Measurements from ENCODE around the gene ABCG1.
"Not testable (repeated sequence)": the region's sequence is repeated elsewhere in the genome, so short reads cannot be mapped to it uniquely, and the experiment has no call there.

The ABCG1 gene

GRCh38 chr21:42218836-42219605, at the start of gene ABCG1:
Gene ABCG1 (plus strand): TSS chr21:42219140. CDS start chr21:42219263, 123 bp downstream.
- peak; percentile 71 for DNase-seq

- no peak for DNase-seq
Observed at GRCh38 chr21:42169758-42170157, 49.2 kb upstream of the ABCG1 start.

- DNase-seq = no peak
Observed at GRCh38 chr21:42171091-42172053, 47.6 kb upstream of the ABCG1 start.

GRCh38 chr21:42172596-42173483, 46.1 kb upstream of the ABCG1 start:
- no peak for DNase-seq

GRCh38 chr21:42174173-42174572, 44.8 kb upstream of the ABCG1 start:
- DNase-seq = no peak

GRCh38 chr21:42175110-42175710, 43.7 kb upstream of the ABCG1 start:
- DNase-seq = no peak

- no peak for DNase-seq
Observed at GRCh38 chr21:42176859-42177258, 42.1 kb upstream of the ABCG1 start.

- DNase-seq = no peak
Observed at GRCh38 chr21:42179316-42179715, 39.6 kb upstream of the ABCG1 start.

- not testable (repeated sequence) for DNase-seq
Observed at GRCh38 chr21:42180001-42180400, 38.9 kb upstream of the ABCG1 start.

- DNase-seq = no peak
Observed at GRCh38 chr21:42182713-42183371, 36.1 kb upstream of the ABCG1 start.

GRCh38 chr21:42183374-42184266, 35.3 kb upstream of the ABCG1 start:
- no peak for DNase-seq

- DNase-seq = no peak
Observed at GRCh38 chr21:42186591-42186990, 32.3 kb upstream of the ABCG1 start.

- no peak for DNase-seq
Observed at GRCh38 chr21:42187976-42188653, 30.8 kb upstream of the ABCG1 start.

- DNase-seq = no peak
Observed at GRCh38 chr21:42188663-42189062, 30.3 kb upstream of the ABCG1 start.

GRCh38 chr21:42189431-42189830, 29.5 kb upstream of the ABCG1 start:
- DNase-seq = no peak

GRCh38 chr21:42189860-42190485, 29.0 kb upstream of the ABCG1 start:
- no peak for DNase-seq

GRCh38 chr21:42190486-42190863, 28.5 kb upstream of the ABCG1 start:
- DNase-seq = no peak

GRCh38 chr21:42191064-42191463, 27.9 kb upstream of the ABCG1 start:
- DNase-seq = no peak

Measured in retina (tissue), 1 donor.